HCT116 (cell line): ENCODE data around the gene ST6GALNAC4. TPM values are rescaled to one million over a fixed set of nuclear protein-coding genes. Genes with fewer than 3 reads are reported as not detected.

ENCODE experiments used
- ATAC-seq: fragments of 200-7000 bp; cut with Tn5 transposase; 2 replicates; pipeline ENCODE4 v1.9.1; 2020; ENCODE audit warnings: mild to moderate bottlenecking, moderate library complexity
- BruUV-seq: library from RNA; stranded (reverse); fragments of 400-500 nt; replicated peaks from 2 replicates; lab custom pipeline; 2021; lab: Mats Ljungman, UMichigan
- CTCF ChIA-PET: fragments of 300-600 bp; sonication (Branson Sonifier 250); formaldehyde crosslinking; loops from one replicate; lab custom pipeline; 2021; ENCODE audit warnings: antibody characterized with exemption; lab: Charles Lee
- POLR2A ChIA-PET: fragments of 300-600, 350-600 bp; sonication (Branson Sonifier 250); formaldehyde crosslinking; loops from one replicate; lab custom pipeline; 2021; ENCODE audit warnings: antibody characterized with exemption; lab: Charles Lee
- RAD21 ChIA-PET, 2 experiments: fragments of 300-600 bp; sonication (Branson Sonifier 250); formaldehyde crosslinking; loops; one replicate each; lab custom pipeline; 2023; ENCODE audit warnings: low total read pairs in 2 of 2; ENCODE audit not compliant: uncharacterized antibody in 2 of 2, unreplicated experiment in 2 of 2, low non-redundant PET in 1 of 2; lab: Charles Lee
- DNase-seq: peaks from one replicate; pipeline ENCODE4 v3.0.0-alpha.2; 2010; ENCODE audit warnings: low read depth, low spot score
- H2AFZ ChIP-seq: fragments of 200-600 bp; shearing (Covaris generic), sonication (generic); 2 replicates; pipeline ENCODE4 v1.6.1; 2017; ENCODE audit warnings: low read depth, mixed run types, mixed read lengths, antibody characterized with exemption, low read length; ENCODE audit not compliant: poor library complexity, severe bottlenecking
- H3K27ac ChIP-seq: 2 replicates; pipeline ENCODE4 v1.5.1; 2012; ENCODE audit warnings: low read depth, low read length
- H3K27me3 ChIP-seq: fragments of 200-600 bp; sonication (generic); 2 replicates; pipeline ENCODE4 v1.6.1; 2016; ENCODE audit warnings: mixed run types, low read length, mixed read lengths; ENCODE audit not compliant: insufficient read depth
- H3K36me3 ChIP-seq, 2 experiments: fragments of 200-500 bp in 1 of 2; fragments of 200-600 bp in 1 of 2; sonication (Bioruptor generic) in 1 of 2; sonication (generic) in 1 of 2; 2 replicates each; pipeline versions ENCODE4 v1.5.1 to v1.6.1; 2014 to 2016; ENCODE audit warnings: low read length in 2 of 2, inconsistent platforms in 1 of 2, mixed read lengths in 1 of 2, mixed run types in 1 of 2; ENCODE audit not compliant: insufficient read depth in 2 of 2, control insufficient read depth in 1 of 2
- H3K4me1 ChIP-seq, 2 experiments: fragments of 200-600 bp in 1 of 2; sonication (generic) in 1 of 2; 2 replicates each; pipeline versions ENCODE4 v1.5.1 to v1.6.1; 2012 to 2017; ENCODE audit warnings: low read length in 2 of 2, inconsistent platforms in 1 of 2, mild to moderate bottlenecking in 1 of 2, mixed read lengths in 1 of 2, mixed run types in 1 of 2, moderate library complexity in 1 of 2; ENCODE audit not compliant: insufficient read depth in 2 of 2, control insufficient read depth in 1 of 2
- H3K4me2 ChIP-seq: fragments of 200-600 bp; sonication (generic); 2 replicates; pipeline ENCODE4 v1.6.1; 2017; ENCODE audit warnings: mixed run types, low read length, mixed read lengths
- H3K4me3 ChIP-seq, 2 experiments: fragments of 200-600 bp in 1 of 2; sonication (generic) in 1 of 2; replicated peaks in 1 of 2; 2 replicates each; pipeline ENCODE4 v1.5.1; 2011 to 2016; ENCODE audit warnings: low read length in 2 of 2, control low read depth in 1 of 2, low read depth in 1 of 2, mild to moderate bottlenecking in 1 of 2, mixed read lengths in 1 of 2, mixed run types in 1 of 2
- H3K79me2 ChIP-seq: fragments of 200-600 bp; sonication (generic); 2 replicates; pipeline ENCODE4 v1.6.1; 2017; ENCODE audit warnings: mild to moderate bottlenecking, mixed run types, low read length, moderate library complexity, mixed read lengths; ENCODE audit not compliant: insufficient read depth
- H3K9ac ChIP-seq: fragments of 200-600 bp; sonication (generic); 2 replicates; pipeline ENCODE4 v1.6.1; 2016; ENCODE audit warnings: low read length, mixed read lengths
- H3K9me2 ChIP-seq: fragments of 200-600 bp; sonication (generic), shearing (Covaris generic); 2 replicates; pipeline ENCODE4 v1.6.1; 2017; ENCODE audit warnings: mixed run types, mild to moderate bottlenecking, moderate library complexity; ENCODE audit not compliant: insufficient read depth
- H3K9me3 ChIP-seq, 2 experiments: fragments of 200-500 bp in 1 of 2; fragments of 200-600 bp in 1 of 2; sonication (Bioruptor generic) in 1 of 2; sonication (generic) in 1 of 2; 2 replicates each; pipeline ENCODE4 v1.6.1; 2014 to 2017; ENCODE audit warnings: low read length in 2 of 2, mixed read lengths in 2 of 2, inconsistent platforms in 1 of 2, low read depth in 1 of 2, mild to moderate bottlenecking in 1 of 2, mixed run types in 1 of 2, moderate library complexity in 1 of 2; ENCODE audit not compliant: control insufficient read depth in 1 of 2, insufficient read depth in 1 of 2
- H4K20me1 ChIP-seq: fragments of 200-600 bp; sonication (generic), shearing (Covaris generic); 2 replicates; pipeline ENCODE4 v1.6.1; 2017; ENCODE audit warnings: mixed run types, mild to moderate bottlenecking, moderate library complexity; ENCODE audit not compliant: insufficient read depth
- ATF3 ChIP-seq: IDR thresholded peaks from 2 replicates; pipeline ENCODE4 v1.6.1; 2012
- CBX3 ChIP-seq: IDR thresholded peaks from 2 replicates; pipeline ENCODE4 v1.6.1; 2012; ENCODE audit warnings: low read depth
- CEBPB ChIP-seq: IDR thresholded peaks from 2 replicates; pipeline ENCODE4 v1.6.1; 2012; ENCODE audit warnings: low read depth
- EGR1 ChIP-seq: IDR thresholded peaks from 2 replicates; pipeline ENCODE4 v1.6.1; 2012; ENCODE audit warnings: low read depth
- ELF1 ChIP-seq: IDR thresholded peaks from 2 replicates; pipeline ENCODE4 v1.6.1; 2012; ENCODE audit warnings: low read depth, borderline replicate concordance
- EZH2 ChIP-seq: fragments of 200-600 bp; sonication (generic); IDR thresholded peaks from 2 replicates; pipeline ENCODE4 v1.6.1; 2017; ENCODE audit warnings: antibody characterized with exemption, mixed run types
- JUND ChIP-seq: IDR thresholded peaks from 2 replicates; pipeline ENCODE4 v1.6.1; 2012
- POLR2A ChIP-seq: IDR thresholded peaks from 2 replicates; pipeline ENCODE4 v1.7.0; 2011; ENCODE audit warnings: borderline replicate concordance; ENCODE audit not compliant: insufficient read depth, insufficient read length; ENCODE audit errors: extremely low read depth
- POLR2AphosphoS5 ChIP-seq: IDR thresholded peaks from 2 replicates; pipeline ENCODE4 v1.6.1; 2011; ENCODE audit warnings: mild to moderate bottlenecking, low read depth, low read length, moderate library complexity
- RAD21 ChIP-seq: IDR thresholded peaks from 2 replicates; pipeline ENCODE4 v1.6.1; 2012; ENCODE audit warnings: low read depth, mild to moderate bottlenecking
- REST ChIP-seq: IDR thresholded peaks from 2 replicates; pipeline ENCODE4 v1.6.1; 2012; ENCODE audit warnings: low read depth
- TCF7L2 ChIP-seq: IDR thresholded peaks from 2 replicates; pipeline ENCODE4 v1.7.0; 2011; ENCODE audit warnings: borderline replicate concordance, inconsistent platforms; ENCODE audit not compliant: insufficient read depth, insufficient read length; ENCODE audit errors: extremely low read depth
- YY1 ChIP-seq: IDR thresholded peaks from 2 replicates; pipeline ENCODE4 v1.6.1; 2011; ENCODE audit warnings: low read length, low read depth, moderate library complexity, mild to moderate bottlenecking; ENCODE audit not compliant: insufficient replicate concordance; ENCODE audit errors: extremely low read depth
- ZBTB33 ChIP-seq: IDR thresholded peaks from 2 replicates; pipeline ENCODE4 v1.6.1; 2011; ENCODE audit warnings: mild to moderate bottlenecking, low read length, moderate library complexity; ENCODE audit not compliant: insufficient replicate concordance; ENCODE audit errors: extremely low read depth
- ZFX ChIP-seq: fragments of 450-650 bp; IDR thresholded peaks from 2 replicates; pipeline ENCODE4 v1.6.1; 2017
- ZNF274 ChIP-seq: fragments of 200-500 bp; sonication (Bioruptor generic); IDR thresholded peaks from 2 replicates; pipeline ENCODE4 v1.6.1; 2014; ENCODE audit warnings: mild to moderate bottlenecking, low read depth, low read length, inconsistent platforms
- intact Hi-C: fragments of 100-400 bp; cut with micrococcal nuclease; formaldehyde crosslinking; loops from 2 replicates; pipeline ENCODE4 v1.10.0; 2022
- total RNA-seq: library from RNA; stranded (reverse); gene quantifications from one replicate; pipeline ENCODE4 v1.2.1, GENCODE V29; 2021; ENCODE audit not compliant: unreplicated experiment
- TF ChIP-seq, protein P1 (sequence below): IDR thresholded peaks from 2 replicates; pipeline ENCODE4 v1.6.1; 2012

The ST6GALNAC4 gene
- total RNA-seq, 1 experiment from 2014 or later, result 49.4 TPM

DNA sequence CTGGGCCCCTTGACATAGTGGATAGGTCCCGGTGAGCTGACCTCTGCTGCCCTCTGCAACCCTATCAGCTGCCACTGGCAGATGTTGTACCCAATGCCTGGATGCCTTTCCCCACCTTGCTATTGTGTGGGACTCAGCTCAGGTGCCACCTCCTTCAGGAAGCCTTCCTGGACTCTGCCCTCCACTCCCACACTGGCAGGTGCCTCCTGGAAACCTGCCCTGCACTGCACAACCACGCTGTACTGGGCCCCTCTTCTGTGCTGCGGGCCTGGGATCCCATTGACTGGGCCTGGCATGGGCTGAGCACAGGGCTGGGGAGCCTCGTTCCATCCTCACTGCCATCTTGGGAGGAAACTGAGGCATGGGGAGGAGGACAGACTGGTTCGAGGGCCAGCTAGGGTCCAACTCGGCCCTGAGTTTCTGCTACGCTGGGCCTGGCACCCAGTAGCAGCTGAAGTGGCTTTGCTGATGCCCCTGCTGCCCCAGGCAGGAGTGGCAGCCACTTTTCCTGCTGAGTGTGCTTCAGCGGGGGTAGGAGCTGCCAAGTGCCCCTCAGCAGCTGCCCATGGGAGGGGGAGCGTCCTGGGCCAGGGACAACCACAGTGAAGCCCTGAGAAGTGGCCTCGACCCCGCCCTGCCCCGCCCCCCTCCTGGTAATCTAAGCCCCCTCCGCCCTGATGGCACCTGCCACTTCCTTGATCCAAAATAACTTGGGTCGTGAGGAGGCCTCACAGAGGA, 40.6 kb downstream of the ST6GALNAC4 start:
- H3K9me2 ChIP-seq, result no peaks in the 10 kb centered on the region
- H3K4me2 ChIP-seq, result peak overlapping the region; percentile 89
- H3K4me1 ChIP-seq, result peaks cover 12 to 42% of the 10 kb centered on the region in 2 experiments
- no TSS peak for BruUV-seq
- no peaks in the 10 kb centered on the region for H3K9me3 ChIP-seq
- H3K27ac ChIP-seq, result no peak overlapping the region; the same call in 1 of the 2 replicates
- 0 out of 2 replicates have a peak overlapping the region, but pooled peaks have one; percentile 70 for H3K9ac ChIP-seq
- no peak for TF ChIP-seq ZFX
- no peak for TF ChIP-seq REST
- TF ChIP-seq JUND, result no peak
- TF ChIP-seq POLR2AphosphoS5, result no peak
- no peak for TF ChIP-seq CEBPB
- TF ChIP-seq ZNF274, result no peak
- TF ChIP-seq CBX3, result no peak
- no peak for TF ChIP-seq EGR1
- TF ChIP-seq EZH2, result no peak
- TF ChIP-seq, protein P1, sequence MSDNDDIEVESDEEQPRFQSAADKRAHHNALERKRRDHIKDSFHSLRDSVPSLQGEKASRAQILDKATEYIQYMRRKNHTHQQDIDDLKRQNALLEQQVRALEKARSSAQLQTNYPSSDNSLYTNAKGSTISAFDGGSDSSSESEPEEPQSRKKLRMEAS, result no peak
- no peak for TF ChIP-seq YY1
- no peak for TF ChIP-seq RAD21
- TF ChIP-seq ZBTB33, result no peak
- no peak for TF ChIP-seq TCF7L2
- TF ChIP-seq ELF1, result no peak
- TF ChIP-seq POLR2A, result no peak
- no peak for TF ChIP-seq ATF3
- TF ChIP-seq, all 23 proteins: peak for 0
- ATAC-seq, result no peak
- no peak for DNase-seq
- H3K4me3 ChIP-seq, result peak overlapping the region in 1 of 2 experiments; percentile 68; a peak in 2 of 4 replicates
- ChIA-PET RAD21 (no interaction called here), POLR2A (interaction anchor here (0.7 to 1.1 kb wide), 4 partner anchors 13 to 43 kb away, joined by 3 to 4 read pairs (median 3); partner anchors contain the start of gene ST6GALNAC4), CTCF (no interaction called here)
- no peaks in the 10 kb centered on the region for H3K27me3 ChIP-seq
- H3K36me3 ChIP-seq, result no peaks in the 10 kb centered on the region
- H4K20me1 ChIP-seq, result no peaks in the 10 kb centered on the region
- no peaks in the 10 kb centered on the region; the same call in 1 of the 2 replicates for H3K79me2 ChIP-seq
- intact Hi-C loops, result no loop called here
- H2AFZ ChIP-seq, result no peak overlapping the region
